ENCODE data around the gene DGLUCY. TPM values are rescaled to one million over a fixed set of nuclear protein-coding genes. Genes with fewer than 3 reads are reported as not detected.

DGLUCY gene
- total and polyA plus RNA-seq, 2 experiments from 2014 or later = 44.8 to 51.3 TPM

- no peak for DNase-seq (ENCODE audit: low spot score)
- Histone ChIP-seq H3K79me2 (no peaks in the 10 kb centered on the region), H3K27ac (no peak overlapping the region), H3K9me2 (replicated peaks; ENCODE audit: insufficient read depth) (no peaks in the 10 kb centered on the region), H4K20me1 (ENCODE audit: insufficient read depth, poor library complexity, severe bottlenecking) (no peaks in the 10 kb centered on the region), H2AFZ (no peak overlapping the region), H3K4me2 (no peak overlapping the region), H3K27me3 (no peaks in the 10 kb centered on the region), H3K36me3 (replicated peaks; ENCODE audit: insufficient read depth, low read depth) (no peaks in the 10 kb centered on the region), H3K4me3 (no peak overlapping the region), H3K9me3 (ENCODE audit: low read depth) (no peaks in the 10 kb centered on the region), H3K4me1 (ENCODE audit: insufficient read depth) (peaks cover 8% of the 10 kb centered on the region)
- TF ChIP-seq EZH2phosphoT487 (IDR thresholded peaks at IDR 0.05; ENCODE audit: low read depth, severe bottlenecking, unreplicated experiment) = no peak
- TF ChIP-seq CTCF (IDR thresholded peaks at IDR 0.05; ENCODE audit: poor library complexity) = no peak
- no peak for TF ChIP-seq EZH2 (IDR thresholded peaks at IDR 0.05; ENCODE audit: borderline replicate concordance)
- 78% methylated on average over 5 of the region's 5 CpGs for WGBS (ENCODE audit: low lambda C conversion rate, missing lambda C conversion rate)
These were observed 57.4 kb downstream of the DGLUCY start for GRCh38 chr14:91171291-91171690.

- Histone ChIP-seq H3K36me3 (replicated peaks; ENCODE audit: insufficient read depth, low read depth) (no peaks in the 10 kb centered on the region), H4K20me1 (ENCODE audit: insufficient read depth, poor library complexity, severe bottlenecking) (no peaks in the 10 kb centered on the region), H3K4me3 (no peak overlapping the region), H3K4me2 (no peak overlapping the region), H3K27ac (no peak overlapping the region), H2AFZ (no peak overlapping the region), H3K27me3 (no peaks in the 10 kb centered on the region), H3K4me1 (ENCODE audit: insufficient read depth) (peaks cover 8% of the 10 kb centered on the region), H3K9me3 (ENCODE audit: low read depth) (no peaks in the 10 kb centered on the region), H3K9me2 (replicated peaks; ENCODE audit: insufficient read depth) (no peaks in the 10 kb centered on the region), H3K79me2 (no peaks in the 10 kb centered on the region)
- TF ChIP-seq EZH2 (IDR thresholded peaks at IDR 0.05; ENCODE audit: borderline replicate concordance) (no peak), CTCF (IDR thresholded peaks at IDR 0.05; ENCODE audit: poor library complexity) (peak; percentile 89), EZH2phosphoT487 (IDR thresholded peaks at IDR 0.05; ENCODE audit: low read depth, severe bottlenecking, unreplicated experiment) (no peak)
- DNase-seq (ENCODE audit: low spot score) = peak; percentile 88
- WGBS (ENCODE audit: low lambda C conversion rate, missing lambda C conversion rate) = 56% methylated on average over 10 of the region's 10 CpGs
These were observed 59.4 kb downstream of the DGLUCY start for GRCh38 chr14:91173221-91173670.

GRCh38 chr14:91173904-91174303 lies 60.0 kb downstream of the DGLUCY start:
- H3K9me3 ChIP-seq (ENCODE audit: low read depth) = no peaks in the 10 kb centered on the region
- TF ChIP-seq CTCF (IDR thresholded peaks at IDR 0.05; ENCODE audit: poor library complexity) (no peak), EZH2 (IDR thresholded peaks at IDR 0.05; ENCODE audit: borderline replicate concordance) (no peak), EZH2phosphoT487 (IDR thresholded peaks at IDR 0.05; ENCODE audit: low read depth, severe bottlenecking, unreplicated experiment) (no peak)
- H3K79me2 ChIP-seq = no peaks in the 10 kb centered on the region
- no peak overlapping the region for H2AFZ ChIP-seq
- no peak overlapping the region for H3K4me3 ChIP-seq
- DNase-seq (ENCODE audit: low spot score) = no peak
- H3K27ac ChIP-seq = no peak overlapping the region
- WGBS (ENCODE audit: low lambda C conversion rate, missing lambda C conversion rate) = 67% methylated on average over 4 of the region's 4 CpGs
- H3K36me3 ChIP-seq (replicated peaks; ENCODE audit: insufficient read depth, low read depth) = no peaks in the 10 kb centered on the region
- H3K9me2 ChIP-seq (replicated peaks; ENCODE audit: insufficient read depth) = no peaks in the 10 kb centered on the region
- H3K27me3 ChIP-seq = no peaks in the 10 kb centered on the region
- H3K4me2 ChIP-seq = no peak overlapping the region
- no peaks in the 10 kb centered on the region for H4K20me1 ChIP-seq (ENCODE audit: insufficient read depth, poor library complexity, severe bottlenecking)
- peaks cover 8% of the 10 kb centered on the region for H3K4me1 ChIP-seq (ENCODE audit: insufficient read depth)
